SK-N-MC (cell line): ENCODE measurements around the gene E2F1.

Source experiments
- DNase-seq: peaks from one replicate; pipeline ENCODE4 v3.0.0-alpha.2; 2011; ENCODE audit warnings: low read depth, low spot score
- H3K27ac ChIP-seq: fragments of 200-600 bp; sonication (generic); 2 replicates; pipeline ENCODE4 v1.5.1; 2016; ENCODE audit warnings: mixed run types
- H3K36me3 ChIP-seq: fragments of 200-600 bp; sonication (generic); 2 replicates; pipeline ENCODE4 v1.6.1; 2017; ENCODE audit warnings: antibody characterized with exemption, low read length, mixed read lengths; ENCODE audit not compliant: insufficient read depth
- H3K4me3 ChIP-seq: fragments of 200-600 bp; sonication (generic); 2 replicates; pipeline ENCODE4 v1.5.1; 2016
- H3K9ac ChIP-seq: fragments of 200-600 bp; sonication (generic); 2 replicates; pipeline ENCODE4 v1.8.0; 2017; ENCODE audit warnings: mixed run types, mixed read lengths; ENCODE audit not compliant: insufficient read length
- H3K9me3 ChIP-seq: fragments of 200-600 bp; sonication (generic); 2 replicates; pipeline ENCODE4 v1.6.1; 2017; ENCODE audit warnings: low read depth, mild to moderate bottlenecking, antibody characterized with exemption, low read length, moderate library complexity, mixed read lengths
- EZH2 ChIP-seq: fragments of 200-600 bp; sonication (generic); IDR thresholded peaks from one replicate; pipeline ENCODE4 v1.6.1; 2017; ENCODE audit warnings: antibody characterized with exemption
- FOXP2 ChIP-seq: optimal IDR thresholded peaks from 2 replicates; pipeline ENCODE3; 2011; ENCODE audit warnings: mild to moderate bottlenecking, moderate library complexity; ENCODE audit not compliant: insufficient read depth; ENCODE audit errors: extremely low read length, control extremely low read depth
- POLR2AphosphoS5 ChIP-seq: IDR thresholded peaks from 2 replicates; pipeline ENCODE4 v1.6.1; 2012; ENCODE audit warnings: mild to moderate bottlenecking, low read depth, low read length, borderline replicate concordance

Gene E2F1

GRCh38 chr20:33660035-33660684 lies 26.0 kb downstream of the E2F1 start:
- Histone ChIP-seq H3K9me3 (no peaks in the 10 kb centered on the region), H3K9ac (no peak overlapping the region), H3K4me3 (no peak overlapping the region), H3K36me3 (no peaks in the 10 kb centered on the region), H3K27ac (no peak overlapping the region)
- no peak for TF ChIP-seq POLR2AphosphoS5
- TF ChIP-seq FOXP2: no peak
- no peak for TF ChIP-seq EZH2
- DNase-seq: no peak

GRCh38 chr20:33659341-33660034 lies 26.7 kb downstream of the E2F1 start:
- H3K36me3 ChIP-seq: no peaks in the 10 kb centered on the region
- no peak overlapping the region for H3K4me3 ChIP-seq
- no peak overlapping the region for H3K9ac ChIP-seq
- H3K27ac ChIP-seq: no peak overlapping the region
- DNase-seq: no peak
- TF ChIP-seq FOXP2: no peak
- H3K9me3 ChIP-seq: no peaks in the 10 kb centered on the region

- Histone ChIP-seq H3K9ac (no peak overlapping the region), H3K4me3 (no peak overlapping the region), H3K27ac (no peak overlapping the region), H3K36me3 (no peaks in the 10 kb centered on the region), H3K9me3 (no peaks in the 10 kb centered on the region)
- no peak for DNase-seq
- no peak for TF ChIP-seq FOXP2
- TF ChIP-seq POLR2AphosphoS5: no peak
- TF ChIP-seq EZH2: no peak
Measured at GRCh38 chr20:33658929-33659328, 27.3 kb downstream of the E2F1 start.

GRCh38 chr20:33658510-33658909 lies 27.7 kb downstream of the E2F1 start:
- no peak overlapping the region for H3K4me3 ChIP-seq
- no peak overlapping the region for H3K9ac ChIP-seq

GRCh38 chr20:33657704-33658095 lies 28.5 kb downstream of the E2F1 start:
- no peak for DNase-seq
- no peak for TF ChIP-seq EZH2
- no peak for TF ChIP-seq FOXP2
- TF ChIP-seq POLR2AphosphoS5: no peak; the same call in 1 of the 2 replicates
- Histone ChIP-seq H3K27ac (no peak overlapping the region), H3K9me3 (no peaks in the 10 kb centered on the region), H3K4me3 (no peak overlapping the region), H3K36me3 (no peaks in the 10 kb centered on the region), H3K9ac (no peak overlapping the region)

More at GRCh38 chr20:33658510-33658909, 27.7 kb downstream of the E2F1 start:
- H3K27ac ChIP-seq: no peak overlapping the region
- DNase-seq: no peak
- no peaks in the 10 kb centered on the region for H3K9me3 ChIP-seq
- TF ChIP-seq POLR2AphosphoS5 (no peak), EZH2 (no peak), FOXP2 (no peak)
- H3K36me3 ChIP-seq: no peaks in the 10 kb centered on the region

GRCh38 chr20:33656783-33657703 lies 29.1 kb downstream of the E2F1 start:
- no peak overlapping the region for H3K4me3 ChIP-seq
- H3K9me3 ChIP-seq: no peaks in the 10 kb centered on the region
- DNase-seq: no peak
- H3K27ac ChIP-seq: no peak overlapping the region
- TF ChIP-seq FOXP2 (no peak), EZH2 (no peak), POLR2AphosphoS5 (no peak)
- no peak overlapping the region for H3K9ac ChIP-seq
- no peaks in the 10 kb centered on the region for H3K36me3 ChIP-seq

- no peaks in the 10 kb centered on the region for H3K36me3 ChIP-seq
- no peaks in the 10 kb centered on the region for H3K9me3 ChIP-seq
- H3K4me3 ChIP-seq: no peak overlapping the region
- no peak for DNase-seq
- H3K9ac ChIP-seq: no peak overlapping the region
- no peak overlapping the region for H3K27ac ChIP-seq
- TF ChIP-seq FOXP2 (no peak), EZH2 (no peak), POLR2AphosphoS5 (no peak)
Measured at GRCh38 chr20:33656010-33656782, 30.0 kb downstream of the E2F1 start.
